Right lobe of liver (tissue), 4 donors: ENCODE data around the gene KLF13.

ENCODE experiments used
- POLR2A ChIP-seq: fragments of 450-650 bp; IDR thresholded peaks from one replicate; pipeline ENCODE4 v1.6.1; 2017; ENCODE audit warnings: antibody characterized with exemption, mild to moderate bottlenecking
- TF ChIP-seq, protein P1 (sequence below), 4 donors: fragments of 200-600 bp in 3 of 4; fragments of 450-650 bp in 1 of 4; IDR thresholded peaks; one replicate each; pipeline versions ENCODE4 v1.5.1 to v1.8.0; 2016 to 2022; ENCODE audit warnings: antibody characterized with exemption in 4 of 4, mild to moderate bottlenecking in 2 of 4
- donor health status: DM: no; HTN: no; CAD: no.
- donor health status: DM: no; HTN: no; CAD: no.
- donor health status: DM: no; HTN: yes; CAD: no.

DNA sequence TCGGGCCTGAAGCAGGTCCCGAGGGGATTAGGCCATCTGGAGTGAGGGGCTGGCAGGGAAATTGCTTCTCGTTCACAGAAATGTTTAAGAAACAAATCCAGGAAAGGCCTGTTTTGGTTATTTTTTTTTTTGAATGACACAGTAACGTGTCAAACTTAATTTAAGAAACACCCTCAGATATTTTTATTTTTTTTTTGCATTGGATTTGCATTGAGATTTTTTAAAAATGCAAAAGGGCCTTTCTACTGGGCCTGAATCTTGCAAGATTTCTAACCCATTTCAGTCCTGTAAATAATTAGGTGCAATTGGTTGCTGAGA lies 25.0 kb upstream of the KLF13 start:
- TF ChIP-seq, protein P1, sequence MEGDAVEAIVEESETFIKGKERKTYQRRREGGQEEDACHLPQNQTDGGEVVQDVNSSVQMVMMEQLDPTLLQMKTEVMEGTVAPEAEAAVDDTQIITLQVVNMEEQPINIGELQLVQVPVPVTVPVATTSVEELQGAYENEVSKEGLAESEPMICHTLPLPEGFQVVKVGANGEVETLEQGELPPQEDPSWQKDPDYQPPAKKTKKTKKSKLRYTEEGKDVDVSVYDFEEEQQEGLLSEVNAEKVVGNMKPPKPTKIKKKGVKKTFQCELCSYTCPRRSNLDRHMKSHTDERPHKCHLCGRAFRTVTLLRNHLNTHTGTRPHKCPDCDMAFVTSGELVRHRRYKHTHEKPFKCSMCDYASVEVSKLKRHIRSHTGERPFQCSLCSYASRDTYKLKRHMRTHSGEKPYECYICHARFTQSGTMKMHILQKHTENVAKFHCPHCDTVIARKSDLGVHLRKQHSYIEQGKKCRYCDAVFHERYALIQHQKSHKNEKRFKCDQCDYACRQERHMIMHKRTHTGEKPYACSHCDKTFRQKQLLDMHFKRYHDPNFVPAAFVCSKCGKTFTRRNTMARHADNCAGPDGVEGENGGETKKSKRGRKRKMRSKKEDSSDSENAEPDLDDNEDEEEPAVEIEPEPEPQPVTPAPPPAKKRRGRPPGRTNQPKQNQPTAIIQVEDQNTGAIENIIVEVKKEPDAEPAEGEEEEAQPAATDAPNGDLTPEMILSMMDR (IDR thresholded peaks at IDR 0.05) = no peak
- no peak for TF ChIP-seq POLR2A
